AG09309 (cell line): ENCODE results near the gene RAPGEF6.

Experiments used
- DNase-seq: peaks from one replicate; pipeline ENCODE4 v3.0.0-alpha.2; 2010; ENCODE audit warnings: low read depth
- H3K4me3 ChIP-seq: 2 replicates; pipeline ENCODE4 v1.5.1; 2011; ENCODE audit warnings: mild to moderate bottlenecking, low read depth, low read length, moderate library complexity; ENCODE audit not compliant: control insufficient read depth
- CTCF ChIP-seq: IDR thresholded peaks from 2 replicates; pipeline ENCODE4 v1.5.1; 2011; ENCODE audit warnings: mild to moderate bottlenecking, low read depth, low read length, inconsistent platforms; ENCODE audit not compliant: insufficient read depth, control insufficient read depth; ENCODE audit errors: missing control alignments

The RAPGEF6 gene

DNA sequence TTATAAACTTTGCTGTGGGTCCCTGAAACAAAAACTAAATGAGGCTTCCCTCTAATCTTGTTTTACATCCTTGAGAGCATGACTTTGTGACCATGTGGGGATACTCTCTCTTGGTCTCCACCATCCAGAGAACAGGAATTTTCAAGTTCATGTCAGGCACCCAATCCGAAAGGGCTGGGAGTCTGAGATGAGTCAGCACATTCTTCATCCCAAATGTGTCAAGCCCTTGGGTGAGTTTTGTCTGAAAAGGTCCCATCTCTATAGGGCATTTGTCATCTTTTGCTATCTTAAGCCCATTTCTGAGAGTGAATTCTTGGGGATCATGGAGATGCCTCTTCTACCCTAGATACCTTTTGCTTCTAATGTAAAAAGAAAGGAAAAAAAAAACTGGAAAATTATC lies 26.9 kb upstream of the RAPGEF6 start:
- no peak for TF ChIP-seq CTCF
- no peak for DNase-seq
- H3K4me3 ChIP-seq: no peak overlapping the region

DNA sequence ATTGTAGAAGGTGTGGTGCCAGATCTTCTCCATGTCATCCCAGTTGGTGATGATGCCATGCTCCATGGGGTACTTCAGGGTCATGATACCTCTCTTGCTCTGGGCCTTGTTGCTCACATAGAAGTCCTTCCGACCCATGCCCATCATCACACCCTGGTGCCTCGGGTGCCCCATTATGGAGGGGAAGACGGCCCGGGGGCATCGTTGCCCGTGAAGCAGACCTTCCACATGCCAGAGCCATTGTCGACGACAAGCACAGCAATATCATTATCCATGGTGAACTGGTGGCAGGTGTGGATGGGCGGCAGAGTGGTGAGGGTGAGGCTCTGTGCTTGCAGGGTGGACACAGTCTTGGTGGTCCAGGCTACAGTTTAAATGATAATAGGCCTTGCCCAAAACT lies 24.8 kb upstream of the RAPGEF6 start:
- H3K4me3 ChIP-seq: no peak overlapping the region
- TF ChIP-seq CTCF: no peak
- no peak for DNase-seq

DNA sequence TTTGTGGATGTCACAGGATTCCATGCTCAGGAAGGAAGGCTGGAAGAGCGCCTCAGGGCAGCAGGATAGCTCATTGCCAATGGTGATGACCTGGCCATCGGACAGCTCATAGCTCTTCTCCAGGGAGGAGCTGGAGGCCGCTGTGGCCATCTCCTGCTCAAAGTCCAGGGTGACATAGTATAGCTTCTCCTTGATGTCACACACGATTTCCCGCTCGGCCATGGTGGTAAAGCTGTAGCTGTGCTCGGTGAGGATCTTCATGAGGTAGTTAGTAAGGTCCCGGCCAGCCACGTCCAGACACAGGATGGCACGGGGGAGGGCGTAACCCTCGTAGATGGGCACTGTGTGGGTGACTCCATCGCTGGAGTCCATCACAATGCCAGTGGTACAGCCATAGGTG lies 24.3 kb upstream of the RAPGEF6 start:
- no peak for DNase-seq

DNA sequence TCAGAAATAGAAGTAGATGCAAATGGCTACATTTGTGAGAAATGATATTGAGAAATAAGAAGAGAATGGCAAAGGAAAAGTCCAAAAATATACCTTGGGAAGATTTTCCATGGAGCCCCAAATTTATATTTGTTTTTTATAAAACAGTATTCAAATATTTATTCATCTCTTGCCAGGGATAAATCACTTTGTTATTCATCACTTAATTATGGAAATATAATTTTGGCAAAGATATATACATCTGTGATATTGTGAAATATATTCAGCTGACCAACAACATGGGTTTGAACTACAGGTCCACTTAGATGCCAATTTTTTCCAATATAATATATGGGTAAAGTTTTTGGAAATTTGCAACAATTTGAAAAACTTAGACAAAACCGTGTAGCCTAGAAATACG lies 19.7 kb upstream of the RAPGEF6 start:
- no peak for DNase-seq
- TF ChIP-seq CTCF: no peak
- H3K4me3 ChIP-seq: no peak overlapping the region

More for the DNA sequence above, 24.3 kb upstream of the RAPGEF6 start:
- no peak overlapping the region for H3K4me3 ChIP-seq
- TF ChIP-seq CTCF: no peak

GRCh38 chr5:131654309-131654708 lies 19.3 kb upstream of the RAPGEF6 start:
- no peak for DNase-seq
- no peak for TF ChIP-seq CTCF
- H3K4me3 ChIP-seq: no peak overlapping the region

GRCh38 chr5:131649161-131649560 lies 14.1 kb upstream of the RAPGEF6 start:
- DNase-seq: no peak
- no peak overlapping the region for H3K4me3 ChIP-seq
- TF ChIP-seq CTCF: no peak
